NCI-H2227 (cell line): ENCODE data around the gene ODR4.
A peak's percentile ranks its signal among the peaks of the same experiment; 100 is the strongest.
"Not testable (repeated sequence)": the region's sequence is repeated elsewhere in the genome, so short reads cannot be mapped to it uniquely, and the experiment has no call there.

Experiments used
- DNase-seq: peaks from one replicate; lab custom pipeline; 2025; ENCODE audit not compliant: unreplicated experiment; lab: John Stamatoyannopoulos, UW

ODR4 gene

DNA sequence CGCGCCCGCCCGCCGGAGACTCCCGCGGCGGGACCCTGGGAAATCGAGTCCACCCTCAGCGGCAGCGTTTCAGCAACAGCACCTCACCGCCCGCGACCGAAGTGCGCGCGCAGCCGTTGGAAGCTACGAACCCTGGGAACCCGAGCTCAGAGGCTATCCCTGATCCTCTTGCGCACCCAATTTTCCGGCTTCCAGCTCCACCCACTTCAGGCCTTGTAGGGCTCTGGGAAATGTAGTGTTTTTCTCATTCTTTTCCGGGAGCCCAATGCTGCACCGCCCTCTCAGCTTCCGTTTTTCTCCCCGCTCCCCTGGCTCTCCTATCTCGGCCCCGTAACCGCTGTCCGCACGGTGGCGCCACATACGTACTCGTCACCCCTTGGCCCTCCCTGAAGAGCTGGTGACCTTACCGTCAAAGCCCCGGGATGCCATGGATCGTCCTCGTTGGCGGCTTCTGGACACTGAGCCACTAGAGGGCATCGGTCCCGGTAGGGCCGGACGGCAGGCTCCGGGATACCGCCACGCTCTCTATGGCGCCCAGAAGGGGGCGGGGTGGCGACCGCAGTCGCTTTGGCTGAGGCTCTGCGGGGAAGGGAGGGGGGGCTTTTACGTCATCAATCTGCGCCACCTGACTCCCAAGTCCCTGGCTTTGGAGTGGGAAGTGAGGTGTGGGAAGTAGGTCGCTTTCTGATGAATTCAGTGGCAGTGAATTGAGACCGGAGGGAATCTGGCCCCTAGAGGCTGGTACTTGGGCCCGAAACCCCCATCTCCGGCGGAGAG is at the start of gene ODR4, which contains the start of gene TPR:
Gene ODR4, plus strand, starts transcription at position 687 of the 777 bp plus-strand sequence. CDS start 3,948 bp downstream, outside the sequence.
Gene TPR, minus strand, starts transcription at position 102 of the 777 bp plus-strand sequence. CDS start 225 bp downstream, outside the sequence.
- DNase-seq: peak; percentile 99

DNA sequence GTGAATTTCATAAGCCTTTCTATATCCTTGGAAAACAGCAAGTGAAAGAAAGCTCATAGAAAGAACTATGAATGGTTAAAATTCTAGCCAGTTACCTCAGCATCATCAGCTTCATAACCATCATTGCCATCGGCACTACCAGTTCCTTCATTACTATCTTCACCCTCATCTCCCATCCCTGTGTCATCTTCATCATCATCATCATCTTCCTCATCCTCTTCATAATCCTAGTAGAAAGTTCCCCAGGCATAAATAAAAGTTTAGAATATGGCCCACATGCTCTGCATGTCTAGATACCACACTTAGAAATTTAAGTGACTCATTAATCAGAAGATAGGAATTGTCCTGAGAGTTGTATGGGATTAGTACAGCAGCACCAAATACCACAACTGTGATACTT is 49.6 kb upstream of the ODR4 start:
- no peak for DNase-seq

DNA sequence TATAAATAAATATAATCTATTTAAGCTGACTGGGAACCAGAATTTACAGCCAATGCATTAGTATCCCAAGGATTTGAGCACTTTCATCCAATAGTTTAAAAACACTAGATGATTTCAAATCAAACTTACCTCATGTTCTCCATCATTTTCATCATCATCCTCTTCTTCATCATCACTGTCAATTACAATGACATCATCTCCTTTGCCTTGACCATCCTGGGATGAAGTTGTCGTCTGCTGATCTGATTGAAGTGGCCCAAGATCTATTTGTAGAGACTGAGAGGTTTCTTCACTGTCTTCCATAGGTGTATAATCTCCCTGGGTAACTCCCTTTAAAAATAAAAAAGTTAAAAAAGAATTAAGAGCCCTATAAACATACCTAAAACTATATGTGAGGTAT is 48.3 kb upstream of the ODR4 start:
- DNase-seq: no peak

DNA sequence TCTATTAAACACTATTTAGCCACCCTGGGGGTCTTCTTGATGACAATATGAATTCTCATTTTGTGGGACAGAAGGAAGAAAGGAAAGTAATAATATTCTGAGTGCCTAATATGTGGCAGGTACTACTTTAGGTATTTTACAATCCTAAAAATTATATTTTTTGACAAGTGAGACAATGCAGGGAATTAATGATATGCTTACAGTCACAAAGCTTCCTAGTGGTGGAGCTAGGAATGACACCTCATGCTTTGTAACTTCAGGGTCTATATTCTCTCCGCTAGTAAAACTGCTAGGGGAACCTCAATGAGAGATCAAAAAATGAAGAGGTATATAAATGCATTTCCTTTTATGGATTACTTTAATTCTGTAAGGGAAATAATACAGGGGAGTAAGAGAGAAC is 44.9 kb upstream of the ODR4 start:
- DNase-seq: peak; percentile 3

DNA sequence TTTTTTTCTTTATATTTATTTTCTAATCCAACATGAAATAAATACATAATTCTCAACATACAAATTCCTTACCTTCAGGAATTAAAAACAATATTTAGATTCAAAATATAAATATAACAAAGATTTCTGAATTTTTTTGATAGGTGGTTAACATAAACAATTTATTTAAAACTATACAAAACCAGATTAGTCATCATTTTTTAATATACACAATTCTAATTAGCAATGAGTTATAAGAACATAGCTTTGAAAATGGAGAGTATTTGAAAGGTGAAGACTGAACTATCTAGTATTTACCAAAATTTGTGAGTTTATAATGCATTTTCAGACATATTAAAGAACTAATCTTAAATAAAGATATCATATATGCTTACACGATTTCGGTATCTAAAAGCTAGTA is 38.1 kb upstream of the ODR4 start:
- no peak for DNase-seq

DNA sequence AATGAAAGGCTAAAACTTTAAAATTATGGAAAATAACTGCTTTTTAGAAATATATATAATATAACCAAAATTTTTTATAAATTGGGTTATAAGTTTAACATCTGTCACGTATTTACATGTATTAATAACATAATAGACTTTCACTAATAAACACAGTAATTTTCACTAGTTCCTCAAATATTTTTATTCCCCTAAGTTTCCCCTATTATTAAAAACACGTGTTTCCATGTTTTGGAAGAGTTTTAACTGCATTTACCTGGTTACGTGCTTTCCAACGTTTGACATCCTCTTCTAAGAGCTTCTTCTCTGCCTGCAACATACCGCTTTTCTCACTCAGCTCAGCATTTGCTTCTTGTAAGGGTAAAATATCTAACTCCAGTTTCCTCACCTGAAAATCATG is 34.9 kb upstream of the ODR4 start:
- DNase-seq: no peak

DNA sequence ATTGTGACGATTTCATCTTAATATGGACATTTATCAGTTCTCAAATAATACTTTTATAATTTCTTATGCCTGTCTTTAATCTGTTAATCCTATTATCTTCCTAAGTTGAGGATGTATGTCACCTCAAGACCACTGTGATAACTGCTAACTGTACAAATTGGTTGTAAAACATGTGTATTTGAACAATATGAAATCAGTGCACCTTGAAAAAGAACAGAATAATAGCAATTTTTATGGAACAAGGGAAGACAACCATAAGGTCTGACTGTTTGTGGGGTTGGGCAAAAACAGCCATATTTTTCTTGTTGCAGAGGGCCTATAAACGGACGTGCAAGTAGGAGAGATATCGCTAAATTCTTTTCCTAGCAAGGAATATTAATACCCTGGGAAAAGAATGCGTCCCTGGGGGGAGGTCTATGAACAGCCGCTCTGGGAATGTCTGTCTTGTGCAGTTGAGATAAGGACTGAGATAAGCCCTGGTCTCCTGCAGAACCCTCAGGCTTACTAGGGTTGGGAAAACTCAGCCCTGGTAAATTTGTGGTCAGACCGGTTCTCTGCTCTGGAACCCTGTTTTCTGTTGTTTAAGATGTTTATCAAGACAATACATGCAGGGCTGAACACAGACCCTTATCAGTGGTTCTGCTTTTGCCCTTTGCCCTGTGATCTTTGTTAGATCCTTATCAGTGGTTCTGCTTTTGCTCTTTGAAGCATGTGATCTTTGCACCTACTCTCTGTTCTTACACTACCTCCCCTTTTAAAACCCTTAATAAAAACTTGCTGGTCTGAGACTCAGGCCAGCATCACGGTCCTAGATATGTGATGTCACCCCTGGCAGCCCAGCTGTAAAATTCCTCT is 27.6 kb upstream of the ODR4 start:
- not testable (repeated sequence) for DNase-seq

DNA sequence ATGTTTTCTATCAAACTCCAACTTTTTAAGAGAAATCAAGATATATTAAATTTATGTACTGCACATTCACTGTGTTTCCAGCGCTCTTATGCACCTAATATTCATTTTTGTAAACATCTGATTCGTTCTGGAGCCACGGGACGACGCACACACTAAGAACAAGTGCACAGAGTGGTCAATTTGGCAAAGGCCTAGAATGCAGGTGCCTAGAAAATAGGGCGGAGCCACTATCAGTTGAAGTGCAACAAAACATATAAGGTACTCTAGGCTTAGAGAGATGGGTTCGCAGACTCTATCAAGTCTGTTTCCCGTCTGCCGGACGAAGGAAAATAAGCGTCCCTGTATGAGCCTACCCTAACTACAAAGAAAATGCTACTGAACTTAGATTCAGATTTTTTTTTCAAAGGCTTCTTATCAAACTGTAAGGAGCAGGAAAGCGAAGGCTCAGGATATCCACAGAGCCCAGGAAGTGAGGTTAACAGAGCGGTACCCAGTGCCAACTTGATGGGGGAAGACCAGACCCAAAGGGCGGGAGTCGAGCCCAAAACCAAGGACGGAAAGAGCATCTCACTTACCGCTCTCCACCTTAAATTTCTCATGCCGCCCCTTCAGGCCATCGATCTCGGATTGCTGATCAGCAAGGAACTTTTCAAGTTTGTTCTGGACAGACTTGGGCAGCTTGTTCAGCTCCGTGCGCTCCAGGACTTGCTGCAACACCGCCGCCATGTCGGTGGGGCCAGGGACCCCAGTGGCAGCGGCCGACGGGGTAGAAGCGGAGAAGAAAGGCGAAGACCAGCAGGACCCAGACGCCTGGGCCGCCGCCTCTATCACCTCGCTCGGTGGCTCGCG is 1.1 kb upstream of the ODR4 start:
- peak; percentile 53 for DNase-seq

DNA sequence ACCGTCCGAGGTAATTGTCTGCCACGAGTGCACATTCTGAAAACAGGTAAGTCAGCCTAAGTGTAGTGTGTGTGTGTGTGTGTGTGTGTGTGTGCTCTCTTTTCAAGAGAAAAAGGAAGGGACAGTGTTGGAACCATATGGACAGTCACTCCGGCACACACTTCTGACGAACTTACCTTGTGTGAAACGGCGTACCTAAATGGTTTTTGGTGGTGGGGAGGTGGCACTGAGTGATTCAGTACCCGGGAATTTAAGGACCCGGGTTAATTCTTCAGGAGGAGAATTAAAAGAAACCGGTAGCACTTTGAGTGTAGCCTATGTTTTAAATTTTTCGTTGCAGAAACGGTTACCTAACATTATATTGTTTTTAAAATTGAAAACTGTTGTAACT is 286 bp downstream of the ODR4 start:
- no peak for DNase-seq

DNA sequence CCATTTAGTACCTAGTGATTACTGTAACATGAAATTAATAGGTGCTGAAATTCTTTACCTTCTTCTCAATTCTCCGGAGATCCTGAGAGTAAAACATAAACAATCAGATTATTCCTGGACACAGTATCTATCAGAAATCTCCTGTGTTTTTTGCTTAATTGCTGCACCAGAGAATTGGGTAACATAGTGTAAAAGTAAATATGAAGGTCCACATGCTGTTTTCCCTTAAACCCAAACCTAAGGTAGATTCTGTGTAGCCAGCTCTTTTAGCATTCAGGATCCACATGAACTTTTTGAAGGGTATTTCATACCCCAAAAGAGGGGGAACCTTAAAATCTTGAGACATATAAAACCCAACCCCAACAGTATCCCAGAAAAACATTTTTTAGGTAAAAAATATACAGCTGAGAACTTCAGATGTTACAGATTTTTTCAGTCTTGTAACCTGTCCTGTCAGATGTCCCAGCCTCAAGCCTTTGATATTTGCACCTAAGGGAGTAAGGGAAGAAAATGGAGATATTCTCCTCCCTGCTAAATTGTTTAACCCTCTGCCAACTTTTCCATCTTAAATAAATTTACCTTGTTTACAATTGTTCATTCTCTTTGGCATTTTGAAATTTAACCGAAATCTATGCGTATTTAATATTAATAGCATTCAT is 11.2 kb downstream of the ODR4 start:
- DNase-seq: no peak

DNA sequence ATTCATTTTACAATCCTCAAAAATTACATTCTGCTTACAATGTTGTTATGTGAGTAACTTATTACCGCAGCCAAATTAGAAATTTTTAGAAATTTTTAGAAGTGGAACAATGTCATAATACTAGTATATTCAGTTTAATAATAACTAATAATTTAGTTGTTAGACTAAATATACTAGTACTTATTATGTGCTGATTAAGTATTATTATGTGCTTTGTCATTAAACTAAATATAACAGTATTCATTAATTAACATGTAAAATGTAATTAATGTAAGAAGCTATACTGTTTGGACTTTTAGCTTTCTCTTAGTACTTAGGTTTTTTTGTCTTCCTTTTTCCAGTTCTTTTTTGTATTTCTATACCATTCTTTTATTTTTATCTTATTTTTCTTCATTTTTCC is 15.3 kb downstream of the ODR4 start:
- DNase-seq: no peak

DNA sequence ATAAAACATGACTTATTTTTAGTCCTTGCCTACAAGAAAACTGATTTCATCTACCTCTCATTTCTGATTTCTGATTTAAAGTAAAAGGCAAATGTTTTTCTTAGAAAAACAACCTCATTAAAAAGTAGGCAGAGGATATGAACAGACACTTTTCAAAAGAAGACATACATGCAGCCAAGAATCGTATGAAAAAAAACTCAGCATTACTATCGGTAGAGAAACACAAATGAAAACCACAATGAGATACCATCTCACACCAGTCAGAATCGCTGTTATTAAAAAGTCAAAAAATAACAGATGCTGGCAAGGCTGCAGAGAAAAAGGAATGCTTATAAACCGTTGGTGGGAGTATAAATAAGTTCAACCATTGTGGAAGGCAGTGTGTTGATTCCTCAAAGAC is 16.2 kb downstream of the ODR4 start:
- DNase-seq: no peak

DNA sequence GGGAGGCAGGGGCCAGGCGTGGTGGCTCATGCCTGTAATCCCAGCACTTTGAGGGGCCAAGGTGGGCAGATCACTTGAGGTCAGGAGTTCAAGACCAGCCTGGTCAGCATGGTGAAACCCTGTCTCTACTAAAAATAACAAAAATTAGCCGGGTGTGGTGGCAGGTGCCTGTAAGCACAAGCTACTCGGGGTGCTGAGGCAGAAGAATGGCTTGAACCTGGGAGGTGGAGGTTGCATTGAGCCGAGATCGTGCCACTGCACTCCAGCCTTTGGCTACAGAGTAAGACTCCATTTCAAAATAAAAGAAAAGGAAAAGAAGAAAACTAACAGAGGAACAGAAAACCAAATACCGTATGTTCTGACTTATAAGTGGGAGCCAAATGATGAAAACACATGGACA is 17.1 kb downstream of the ODR4 start:
- not testable (repeated sequence) for DNase-seq

DNA sequence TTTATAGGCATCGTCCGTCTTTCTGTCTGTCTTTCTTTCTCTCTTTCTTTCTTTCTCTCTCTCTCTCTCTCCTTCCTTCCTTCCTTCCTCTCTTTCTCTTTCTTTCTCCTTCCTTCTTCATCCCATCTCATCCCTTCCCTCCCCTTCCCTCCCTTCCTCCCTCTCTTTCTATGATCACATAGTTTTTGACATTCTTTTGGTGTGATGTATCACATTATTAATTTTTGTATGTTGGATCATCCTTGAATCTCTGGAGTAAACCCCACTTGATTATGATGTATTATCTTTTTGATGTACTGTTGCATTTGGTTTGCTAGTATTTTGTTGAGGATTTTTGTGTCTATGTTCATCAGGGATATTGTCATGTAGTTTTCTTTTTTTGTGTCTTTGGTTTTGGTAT is 25.8 kb downstream of the ODR4 start:
- not testable (repeated sequence) for DNase-seq

DNA sequence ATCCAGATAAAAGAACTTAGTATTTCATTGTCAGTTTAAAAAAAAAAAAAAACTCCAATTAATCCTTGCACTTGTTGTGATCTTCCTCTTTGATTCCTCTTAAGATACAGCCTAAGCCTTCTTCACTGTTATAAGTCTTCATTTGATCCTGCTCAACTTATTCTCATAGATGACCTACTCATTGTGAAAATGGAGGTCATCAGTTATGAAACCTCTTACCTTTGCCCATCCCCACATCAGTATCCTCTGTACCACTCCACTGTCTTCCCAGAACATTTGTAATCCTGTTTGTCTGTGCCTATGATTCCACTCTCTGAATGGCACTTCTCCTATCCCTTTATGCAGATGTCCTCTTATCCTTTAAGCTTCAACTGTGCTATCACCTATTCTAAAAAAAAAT is 28.0 kb downstream of the ODR4 start:
- DNase-seq: no peak

DNA sequence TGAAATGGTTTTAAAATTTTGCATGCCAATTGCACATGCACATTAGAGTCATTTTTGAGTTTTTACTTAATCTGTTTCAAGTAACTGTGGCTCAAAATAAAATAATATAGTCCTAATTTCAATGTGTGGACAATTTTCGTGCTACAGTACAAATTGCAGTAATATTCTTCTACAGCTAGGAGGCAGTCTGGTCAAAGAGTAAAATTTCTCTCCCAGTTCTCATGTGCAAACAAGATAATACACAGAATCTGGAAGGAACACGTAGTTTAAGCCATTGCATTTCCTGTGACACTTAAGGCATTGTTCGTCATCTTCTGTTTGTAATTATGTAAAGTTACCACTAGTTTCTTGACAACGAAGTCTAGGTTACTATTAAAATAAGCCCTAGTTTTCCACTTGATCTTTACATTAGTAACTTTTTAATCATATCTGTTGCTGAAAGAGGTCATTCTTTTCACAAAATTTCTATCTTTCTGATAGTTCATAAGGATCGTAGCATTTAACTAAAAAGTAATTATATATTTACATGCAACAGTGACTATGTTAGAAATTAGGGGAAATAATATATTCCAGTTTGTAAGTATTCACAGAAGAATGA is 28.9 kb downstream of the ODR4 start:
- DNase-seq: peak; percentile 52

DNA sequence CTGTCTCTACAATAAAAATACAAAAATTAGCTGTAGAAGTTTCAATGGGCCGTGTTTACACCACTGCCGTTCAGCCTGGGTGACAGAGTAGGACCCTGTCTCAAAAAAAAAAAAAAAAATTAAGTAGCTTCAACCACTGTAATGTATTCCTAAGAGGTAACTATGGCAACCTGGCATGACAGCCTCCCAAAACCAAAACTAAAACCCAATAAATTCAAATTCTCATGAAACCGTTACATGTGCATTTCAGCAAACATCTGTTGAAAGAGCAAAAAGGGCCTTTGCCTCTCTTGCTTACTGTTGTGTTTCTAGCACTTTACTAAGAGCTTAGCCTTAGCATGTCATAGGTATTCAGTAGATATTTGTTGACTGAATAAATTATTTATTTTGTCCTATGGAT is 33.5 kb downstream of the ODR4 start:
- DNase-seq: no peak

DNA sequence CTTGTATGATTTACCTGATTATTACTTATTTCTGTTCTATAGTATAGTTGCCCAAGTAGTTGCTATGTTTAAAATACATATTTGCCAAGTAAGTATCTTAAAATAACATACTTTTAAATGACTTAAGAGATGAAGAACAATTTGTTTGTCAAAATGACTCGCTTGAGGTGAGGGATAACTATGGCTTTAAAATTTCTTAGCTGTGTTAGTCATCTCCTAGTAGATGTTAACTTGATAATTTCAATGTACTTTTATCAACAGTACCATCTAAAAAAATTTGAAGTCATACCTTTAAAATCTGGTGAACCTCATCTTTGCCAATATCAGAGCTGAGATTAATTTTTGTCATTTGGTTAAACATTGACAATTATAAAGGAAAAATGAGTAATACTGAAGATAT is 37.7 kb downstream of the ODR4 start:
- no peak for DNase-seq

DNA sequence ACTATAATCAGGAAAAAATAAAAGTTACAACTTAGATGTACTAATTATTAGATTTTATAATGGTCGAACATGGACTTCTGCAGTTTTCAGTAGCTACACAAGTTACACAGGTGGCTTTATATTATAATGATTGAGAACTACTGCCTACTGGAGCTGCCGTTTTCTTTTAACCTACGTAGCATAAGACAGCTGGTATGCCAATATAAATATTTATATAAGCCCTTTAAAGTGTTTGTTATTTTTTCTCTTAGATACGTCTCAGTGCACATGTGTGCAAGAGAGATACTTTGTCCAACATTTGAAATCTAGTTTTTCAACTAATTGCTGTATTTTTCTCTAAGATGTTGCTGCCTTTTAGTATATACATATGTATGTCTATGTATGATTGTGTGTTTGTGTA is 42.9 kb downstream of the ODR4 start:
- no peak for DNase-seq

DNA sequence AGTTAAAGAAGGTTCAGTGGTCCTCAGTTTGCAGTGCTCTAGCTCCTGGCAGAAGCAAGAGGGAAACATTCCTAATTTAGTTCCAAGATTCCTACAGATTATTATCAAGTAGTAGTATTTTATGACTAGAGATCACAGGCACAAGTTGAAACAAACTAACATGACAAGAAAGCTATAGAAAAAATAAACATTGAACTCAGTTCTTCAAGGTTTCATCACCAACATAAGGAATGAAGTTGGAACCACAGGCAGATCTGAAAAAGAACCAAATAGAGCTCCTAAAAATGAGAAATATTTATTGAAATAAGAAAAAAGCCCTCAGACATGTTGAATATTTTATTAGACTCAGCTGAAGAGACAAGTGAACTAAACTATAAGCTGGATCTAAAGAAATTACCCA is 44.7 kb downstream of the ODR4 start:
- DNase-seq: no peak
